Keratinocyte (primary cell): ENCODE measurements around the gene SOCS6. TPM values are rescaled to one million over a fixed set of nuclear protein-coding genes. Genes with fewer than 3 reads are reported as not detected.

Experiments
- DNase-seq: peaks from one replicate; pipeline ENCODE4 v3.0.0-alpha.2; 2011; ENCODE audit warnings: low read depth, missing footprints, low spot score
- FAIRE-seq: peaks from 2 replicates; lab custom pipeline; 2011; peaks lifted over from hg19 to GRCh38; lab: Jason Lieb, UNC
- H2AFZ ChIP-seq: 2 replicates; pipeline ENCODE4 v1.6.0; 2012; ENCODE audit warnings: low read length, control low read depth, inconsistent platforms; ENCODE audit not compliant: control insufficient read depth
- H3K27ac ChIP-seq: 2 replicates; pipeline ENCODE4 v1.5.1; 2011; ENCODE audit warnings: low read length; ENCODE audit not compliant: control insufficient read depth, insufficient read depth
- H3K27me3 ChIP-seq: 3 replicates; pipeline ENCODE4 v1.6.0; 2011; ENCODE audit warnings: low read length; ENCODE audit not compliant: control insufficient read depth, insufficient read depth; ENCODE audit errors: extremely low read depth
- H3K36me3 ChIP-seq, 2 experiments: 2 replicates in 1 of 2; 3 replicates in 1 of 2; pipeline ENCODE4 v1.5.1; 2011; ENCODE audit warnings: low read length in 2 of 2, mild to moderate bottlenecking in 1 of 2; ENCODE audit not compliant: control insufficient read depth in 2 of 2, insufficient read depth in 2 of 2; ENCODE audit errors: extremely low read depth in 1 of 2
- H3K4me1 ChIP-seq: 3 replicates; pipeline ENCODE4 v1.5.1; 2011; ENCODE audit warnings: low read length; ENCODE audit not compliant: control insufficient read depth, insufficient read depth; ENCODE audit errors: extremely low read depth
- H3K4me2 ChIP-seq: 3 replicates; pipeline ENCODE4 v1.6.0; 2011; ENCODE audit warnings: low read depth, low read length; ENCODE audit not compliant: control insufficient read depth, insufficient read depth; ENCODE audit errors: extremely low read depth
- H3K4me3 ChIP-seq, 3 experiments: fragments of 200-600 bp in 1 of 3; sonication (generic) in 1 of 3; 2 replicates in 2 of 3; 3 replicates in 1 of 3; pipeline ENCODE4 v1.5.1; 2011 to 2016; ENCODE audit warnings: low read length in 3 of 3, mild to moderate bottlenecking in 3 of 3, control low read depth in 2 of 3, inconsistent platforms in 1 of 3, low read depth in 1 of 3, mixed read lengths in 1 of 3, mixed run types in 1 of 3, moderate library complexity in 1 of 3; ENCODE audit not compliant: control insufficient read depth in 2 of 3, insufficient read depth in 2 of 3; ENCODE audit errors: extremely low read depth in 1 of 3
- H3K79me2 ChIP-seq: 2 replicates; pipeline ENCODE4 v1.6.0; 2012; ENCODE audit warnings: low read length; ENCODE audit not compliant: control insufficient read depth, insufficient read depth
- H3K9ac ChIP-seq: 3 replicates; pipeline ENCODE4 v1.6.0; 2011; ENCODE audit warnings: low read length; ENCODE audit not compliant: control insufficient read depth, insufficient read depth; ENCODE audit errors: extremely low read depth
- H3K9me1 ChIP-seq: 3 replicates; pipeline ENCODE4 v1.6.0; 2011; ENCODE audit warnings: low read length; ENCODE audit not compliant: control insufficient read depth, insufficient read depth; ENCODE audit errors: extremely low read depth
- H3K9me3 ChIP-seq: 2 replicates; pipeline ENCODE4 v1.5.1; 2012; ENCODE audit warnings: low read depth, low read length; ENCODE audit not compliant: control insufficient read depth
- H4K20me1 ChIP-seq: 3 replicates; pipeline ENCODE4 v1.6.0; 2011; ENCODE audit warnings: low read length; ENCODE audit not compliant: control insufficient read depth, insufficient read depth; ENCODE audit errors: extremely low read depth
- EZH2 ChIP-seq: IDR thresholded peaks from one replicate; pipeline ENCODE4 v1.6.1; 2012; ENCODE audit warnings: inconsistent platforms, mild to moderate bottlenecking, low read length, moderate library complexity
- dilution Hi-C: fragments of 300-500 bp; cut with MboI; formaldehyde crosslinking; loops from one replicate; pipeline ENCODE4 v1.7.0; 2020; ENCODE audit warnings: low sequenced_read_pairs; ENCODE audit not compliant: extremely low pct_ligation_motif_present
- polyA plus RNA-seq, 5 experiments: library from polyadenylated mRNA; depleted of rRNA in 3 of 5; stranded (reverse) in 3 of 5; stranded (forward) in 1 of 5; unstranded in 1 of 5; fragments of >200 nt; gene quantifications; 1 replicate in 1 of 5; 2 replicates in 3 of 5; 3 replicates in 1 of 5; pipeline versions ENCODE4 v1.2.1 to v1.2.3, GENCODE V29; 2011 to 2012; ENCODE audit warnings: missing spikeins in 2 of 5, low read depth in 1 of 5, low replicate concordance in 1 of 5
- TF ChIP-seq, protein P1 (sequence below), 3 experiments: IDR thresholded peaks in 1 of 3; conservative IDR thresholded peaks in 1 of 3; optimal IDR thresholded peaks in 1 of 3; 2 replicates in 2 of 3; 3 replicates in 1 of 3; pipeline versions ENCODE3 to v1.5.1; 2011; ENCODE audit warnings: low read length in 3 of 3, mild to moderate bottlenecking in 3 of 3, moderate library complexity in 2 of 3, control low read depth in 1 of 3, inconsistent platforms in 1 of 3; ENCODE audit not compliant: insufficient read depth in 2 of 3; ENCODE audit errors: extremely low read depth in 1 of 3

SOCS6 gene
- polyA plus RNA-seq, 1 donor (not counting 4 experiments of a cell fraction or from before 2014, with no cell fraction given), result 22.2 TPM

GRCh38 chr18:70332694-70333093 is 43.8 kb downstream of the SOCS6 start:
- no peaks in the 10 kb centered on the region for H3K27me3 ChIP-seq
- TF ChIP-seq EZH2, result no peak
- TF ChIP-seq, protein P1, sequence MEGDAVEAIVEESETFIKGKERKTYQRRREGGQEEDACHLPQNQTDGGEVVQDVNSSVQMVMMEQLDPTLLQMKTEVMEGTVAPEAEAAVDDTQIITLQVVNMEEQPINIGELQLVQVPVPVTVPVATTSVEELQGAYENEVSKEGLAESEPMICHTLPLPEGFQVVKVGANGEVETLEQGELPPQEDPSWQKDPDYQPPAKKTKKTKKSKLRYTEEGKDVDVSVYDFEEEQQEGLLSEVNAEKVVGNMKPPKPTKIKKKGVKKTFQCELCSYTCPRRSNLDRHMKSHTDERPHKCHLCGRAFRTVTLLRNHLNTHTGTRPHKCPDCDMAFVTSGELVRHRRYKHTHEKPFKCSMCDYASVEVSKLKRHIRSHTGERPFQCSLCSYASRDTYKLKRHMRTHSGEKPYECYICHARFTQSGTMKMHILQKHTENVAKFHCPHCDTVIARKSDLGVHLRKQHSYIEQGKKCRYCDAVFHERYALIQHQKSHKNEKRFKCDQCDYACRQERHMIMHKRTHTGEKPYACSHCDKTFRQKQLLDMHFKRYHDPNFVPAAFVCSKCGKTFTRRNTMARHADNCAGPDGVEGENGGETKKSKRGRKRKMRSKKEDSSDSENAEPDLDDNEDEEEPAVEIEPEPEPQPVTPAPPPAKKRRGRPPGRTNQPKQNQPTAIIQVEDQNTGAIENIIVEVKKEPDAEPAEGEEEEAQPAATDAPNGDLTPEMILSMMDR (optimal IDR thresholded peaks at IDR 0.05 in 1 of 3, IDR thresholded peaks at IDR 0.05 in 1 of 3, conservative IDR thresholded peaks at IDR 0.05 in 1 of 3; ENCODE audit: extremely low read depth in 1 of 3, insufficient read depth in 2 of 3, low read length in 3 of 3), result no peak
- H4K20me1 ChIP-seq, result no peaks in the 10 kb centered on the region
- no peak for DNase-seq
- H3K36me3 ChIP-seq, result no peaks in the 10 kb centered on the region
- dilution Hi-C loops, result no loop called here
- H3K4me1 ChIP-seq, result peaks cover 41% of the 10 kb centered on the region
- H2AFZ ChIP-seq, result no peak overlapping the region
- H3K79me2 ChIP-seq, result peaks cover 1% of the 10 kb centered on the region
- H3K4me2 ChIP-seq, result no peak overlapping the region
- peak; percentile 55 for FAIRE-seq
- no peak overlapping the region for H3K9ac ChIP-seq
- H3K4me3 ChIP-seq, result no peak overlapping the region
- peak overlapping the region; percentile 98 for H3K27ac ChIP-seq
- no peaks in the 10 kb centered on the region for H3K9me1 ChIP-seq
- peaks cover 1% of the 10 kb centered on the region for H3K9me3 ChIP-seq

GRCh38 chr18:70333316-70333715 is 44.5 kb downstream of the SOCS6 start:
- Histone ChIP-seq H3K27ac (peak overlapping the region; percentile 98), H3K4me3 (no peak overlapping the region), H3K9me3 (peaks cover 1% of the 10 kb centered on the region), H3K9me1 (no peaks in the 10 kb centered on the region), H3K79me2 (no peaks in the 10 kb centered on the region), H3K4me2 (no peak overlapping the region), H3K36me3 (no peaks in the 10 kb centered on the region), H2AFZ (no peak overlapping the region), H4K20me1 (no peaks in the 10 kb centered on the region), H3K9ac (peak overlapping the region; percentile 46), H3K27me3 (no peaks in the 10 kb centered on the region), H3K4me1 (peaks cover 42% of the 10 kb centered on the region)
- DNase-seq, result no peak
- FAIRE-seq, result no peak
- dilution Hi-C loops, result no loop called here
- no peak for TF ChIP-seq EZH2
- TF ChIP-seq, protein P1 (optimal IDR thresholded peaks at IDR 0.05 in 1 of 3, IDR thresholded peaks at IDR 0.05 in 1 of 3, conservative IDR thresholded peaks at IDR 0.05 in 1 of 3; ENCODE audit: extremely low read depth in 1 of 3, insufficient read depth in 2 of 3, low read length in 3 of 3), result no peak
